H1 (cell line): ENCODE measurements around the gene ARHGAP32. TPM values are rescaled to one million over a fixed set of nuclear protein-coding genes. Genes with fewer than 3 reads are reported as not detected.

Experiments
- CTCF ChIA-PET: fragments of 300-600 bp; sonication (Branson Sonifier 250); formaldehyde crosslinking; loops from one replicate; lab custom pipeline; 2021; ENCODE audit not compliant: partially characterized antibody; lab: Charles Lee
- POLR2A ChIA-PET: fragments of 300-600 bp; sonication (Branson Sonifier 250); formaldehyde crosslinking; loops from one replicate; lab custom pipeline; 2021; ENCODE audit warnings: inconsistent platforms; ENCODE audit not compliant: partially characterized antibody; lab: Charles Lee
- DNase-seq, 2 experiments: peaks; one replicate each; pipeline versions ENCODE4 v3.0.0 to v3.0.0-alpha.2; 2010 to 2022; ENCODE audit warnings: low spot score in 2 of 2, low read depth in 1 of 2, mixed read lengths in 1 of 2
- FAIRE-seq: peaks from 2 replicates; lab custom pipeline; 2011; peaks lifted over from hg19 to GRCh38; lab: Jason Lieb, UNC
- H2AFZ ChIP-seq: 2 replicates; pipeline ENCODE4 v1.8.1; 2012; ENCODE audit warnings: low read length, inconsistent platforms
- H2AK5ac ChIP-seq: 2 replicates; pipeline ENCODE4 v1.6.1; 2013; ENCODE audit warnings: low read depth, low read length
- H2BK120ac ChIP-seq: replicated peaks from 2 replicates; pipeline ENCODE3; 2013; ENCODE audit warnings: low read depth, low read length, inconsistent platforms
- H2BK12ac ChIP-seq: 2 replicates; pipeline ENCODE4 v1.6.1; 2013; ENCODE audit warnings: low read depth, low read length
- H2BK15ac ChIP-seq: 2 replicates; pipeline ENCODE4 v1.6.1; 2013; ENCODE audit warnings: low read length
- H2BK20ac ChIP-seq: 2 replicates; pipeline ENCODE4 v1.6.1; 2013; ENCODE audit warnings: low read length
- H2BK5ac ChIP-seq: 2 replicates; pipeline ENCODE4 v1.6.1; 2013; ENCODE audit warnings: low read depth, low read length
- H3K14ac ChIP-seq: 2 replicates; pipeline ENCODE4 v1.6.1; 2013; ENCODE audit warnings: inconsistent platforms; ENCODE audit not compliant: insufficient read length
- H3K18ac ChIP-seq: 2 replicates; pipeline ENCODE4 v1.6.1; 2013; ENCODE audit warnings: low read length; ENCODE audit errors: extremely low read depth
- H3K23ac ChIP-seq: 2 replicates; pipeline ENCODE4 v1.6.1; 2013; ENCODE audit warnings: inconsistent platforms; ENCODE audit not compliant: insufficient read length
- H3K23me2 ChIP-seq: 2 replicates; pipeline ENCODE4 v1.6.1; 2013; ENCODE audit warnings: low read depth, low read length
- H3K27ac ChIP-seq: 2 replicates; pipeline ENCODE4 v1.6.1; 2011; ENCODE audit warnings: low read depth, low read length, inconsistent platforms
- H3K27me3 ChIP-seq, 4 experiments: replicated peaks in 1 of 4; 1 replicate in 1 of 4; 2 replicates in 3 of 4; pipeline versions ENCODE4 v1.6.1 to v1.8.1; 2011 to 2013; ENCODE audit warnings: low read length in 3 of 4, mild to moderate bottlenecking in 3 of 4, inconsistent platforms in 2 of 4, mixed read lengths in 2 of 4, moderate library complexity in 1 of 4; ENCODE audit not compliant: control insufficient read depth in 3 of 4, insufficient read depth in 3 of 4; ENCODE audit errors: extremely low read depth in 1 of 4
- H3K36me3 ChIP-seq, 4 experiments: 2 replicates each; pipeline versions ENCODE4 v1.6.1 to v1.8.1; 2011 to 2013; ENCODE audit warnings: mild to moderate bottlenecking in 4 of 4, low read length in 3 of 4, moderate library complexity in 2 of 4, control low read depth in 1 of 4, inconsistent platforms in 1 of 4; ENCODE audit not compliant: insufficient read depth in 4 of 4, control insufficient read depth in 2 of 4
- H3K4ac ChIP-seq: replicated peaks from 2 replicates; pipeline ENCODE3; 2013; ENCODE audit warnings: low read length, low read depth, mixed read lengths, inconsistent platforms; ENCODE audit not compliant: insufficient read length
- H3K4me1 ChIP-seq, 4 experiments: replicated peaks in 1 of 4; 1 replicate in 1 of 4; 2 replicates in 3 of 4; pipeline versions ENCODE4 v1.6.1 to v1.8.1; 2011 to 2013; ENCODE audit warnings: low read length in 3 of 4, inconsistent platforms in 2 of 4, mixed read lengths in 1 of 4; ENCODE audit not compliant: insufficient read depth in 4 of 4, control insufficient read depth in 3 of 4
- H3K4me2 ChIP-seq, 2 experiments: 2 replicates each; pipeline versions ENCODE4 v1.6.1 to v1.8.1; 2011 to 2013; ENCODE audit warnings: low read depth in 2 of 2, low read length in 2 of 2, control low read depth in 1 of 2, inconsistent platforms in 1 of 2, mild to moderate bottlenecking in 1 of 2; ENCODE audit not compliant: insufficient read depth in 1 of 2
- H3K4me3 ChIP-seq, 4 experiments: fragments of 200-600, 300-600 bp in 1 of 4; sonication (generic), shearing (Covaris generic), sonication (Bioruptor Twin) in 1 of 4; 2 replicates each; pipeline versions ENCODE4 v1.5.1 to v1.8.1; 2011 to 2016; ENCODE audit warnings: low read length in 4 of 4, low read depth in 3 of 4, control low read depth in 2 of 4, inconsistent platforms in 2 of 4, mild to moderate bottlenecking in 2 of 4, mixed read lengths in 1 of 4, moderate library complexity in 1 of 4; ENCODE audit not compliant: insufficient read depth in 2 of 4; ENCODE audit errors: extremely low read depth in 1 of 4
- H3K56ac ChIP-seq: replicated peaks from 2 replicates; pipeline ENCODE3; 2013; ENCODE audit warnings: low read depth, mild to moderate bottlenecking, mixed read lengths, low read length, inconsistent platforms; ENCODE audit not compliant: insufficient read length
- H3K79me1 ChIP-seq: 2 replicates; pipeline ENCODE4 v1.6.1; 2013; ENCODE audit warnings: low read depth, low read length, control low read depth
- H3K79me2 ChIP-seq, 2 experiments: 2 replicates each; pipeline versions ENCODE4 v1.6.1 to v1.8.1; 2012 to 2013; ENCODE audit warnings: low read length in 2 of 2, mild to moderate bottlenecking in 2 of 2, inconsistent platforms in 1 of 2; ENCODE audit not compliant: insufficient read depth in 2 of 2, control insufficient read depth in 1 of 2
- H3K9ac ChIP-seq, 4 experiments: replicated peaks in 1 of 4; 1 replicate in 1 of 4; 2 replicates in 3 of 4; pipeline versions ENCODE4 v1.6.1 to v1.8.1; 2011 to 2013; ENCODE audit warnings: low read depth in 3 of 4, low read length in 3 of 4, control low read depth in 2 of 4, mild to moderate bottlenecking in 2 of 4, moderate library complexity in 2 of 4, inconsistent platforms in 1 of 4; ENCODE audit errors: extremely low read depth in 1 of 4
- H3K9me3 ChIP-seq, 2 experiments: 2 replicates each; pipeline versions ENCODE4 v1.6.1 to v1.8.1; 2012 to 2013; ENCODE audit warnings: mild to moderate bottlenecking in 2 of 2, moderate library complexity in 2 of 2, control low read depth in 1 of 2, inconsistent platforms in 1 of 2, low read depth in 1 of 2, low read length in 1 of 2, mixed read lengths in 1 of 2; ENCODE audit not compliant: insufficient read depth in 2 of 2
- H4K20me1 ChIP-seq, 2 experiments: replicated peaks in 1 of 2; 2 replicates each; pipeline versions ENCODE3 to v1.8.1; 2011 to 2013; ENCODE audit warnings: inconsistent platforms in 2 of 2, low read length in 2 of 2, mild to moderate bottlenecking in 1 of 2; ENCODE audit not compliant: insufficient read depth in 2 of 2, control insufficient read depth in 1 of 2
- H4K5ac ChIP-seq: 2 replicates; pipeline ENCODE4 v1.6.1; 2013; ENCODE audit warnings: low read length, low read depth, mixed read lengths, inconsistent platforms; ENCODE audit not compliant: insufficient read length
- H4K8ac ChIP-seq: 2 replicates; pipeline ENCODE4 v1.8.0; 2013; ENCODE audit warnings: mild to moderate bottlenecking, moderate library complexity, low read length, inconsistent platforms; ENCODE audit not compliant: insufficient read depth; ENCODE audit errors: extremely low read depth
- H4K91ac ChIP-seq: replicated peaks from 2 replicates; pipeline ENCODE3; 2013; ENCODE audit warnings: low read length, mixed read lengths, inconsistent platforms; ENCODE audit not compliant: insufficient read length
- CBX5 ChIP-seq: fragments of 300-800, 300-1000 bp; sonication (generic); IDR thresholded peaks from 2 replicates; pipeline ENCODE4 v1.7.1; 2016; ENCODE audit warnings: antibody characterized with exemption, low read length, low read depth
- CBX8 ChIP-seq: fragments of 300-800, 300-1000 bp; sonication (generic); IDR thresholded peaks from 2 replicates; pipeline ENCODE4 v1.7.1; 2016; ENCODE audit warnings: low read depth, low read length, borderline replicate concordance
- GTF2F1 ChIP-seq: IDR thresholded peaks from 2 replicates; pipeline ENCODE4 v1.6.1; 2012; ENCODE audit warnings: low read depth, low read length, improper control_type of control experiment, borderline replicate concordance
- RBBP5 ChIP-seq: IDR thresholded peaks from 2 replicates; pipeline ENCODE4 v1.7.1; 2012; ENCODE audit warnings: low read depth, mild to moderate bottlenecking, inconsistent platforms, low read length, moderate library complexity, borderline replicate concordance
- RXRA ChIP-seq: IDR thresholded peaks from 2 replicates; pipeline ENCODE4 v1.6.1; 2011; ENCODE audit warnings: low read depth, mild to moderate bottlenecking, low read length, moderate library complexity; ENCODE audit not compliant: insufficient read depth
- SP1 ChIP-seq: IDR thresholded peaks from 2 replicates; pipeline ENCODE4 v1.6.1; 2011; ENCODE audit warnings: low read depth, low read length
- SRF ChIP-seq: IDR thresholded peaks from 2 replicates; pipeline ENCODE4 v1.6.1; 2011; ENCODE audit warnings: mild to moderate bottlenecking, low read depth, low read length, moderate library complexity
- WGBS, 2 experiments: shearing (Covaris generic) in 1 of 2; methylation state at CpG; one replicate each; pipeline versions ENCODE4 v1.1.6 to v1.1.7; 2013 to 2015; ENCODE audit warnings: low lambda C conversion rate in 2 of 2, mixed read lengths in 2 of 2, inconsistent platforms in 1 of 2, low coverage in 1 of 2, missing lambda C conversion rate in 1 of 2; ENCODE audit not compliant: insufficient replicate concordance in 2 of 2, insufficient coverage in 1 of 2, insufficient read length in 1 of 2; ENCODE audit errors: extremely low coverage in 1 of 2, missing lambda C conversion rate in 1 of 2; 5-methylcytosine and 5-hydroxymethylcytosine counted together
- polyA plus RNA-seq, 7 experiments: library from polyadenylated mRNA; depleted of rRNA in 3 of 7; stranded (reverse) in 5 of 7; unstranded in 2 of 7; fragments of >200 nt in 5 of 7; fragments of 200-250 nt in 2 of 7; gene quantifications; 1 replicate in 5 of 7; 2 replicates in 1 of 7; 4 replicates in 1 of 7; pipeline versions ENCODE4 v1.2.1 to v1.2.3, GENCODE V29; 2011 to 2013; ENCODE audit warnings: missing spikeins in 2 of 7, mixed read lengths in 2 of 7
- total RNA-seq: library from RNA; stranded (reverse); fragmentation: NEBNext Ultra II Directional; extraction: Animal tissue kit (Norgen Biotek cat#: 25700); gene quantifications from 2 replicates; pipeline ENCODE4 v1.2.1, GENCODE V29; 2021
- TF ChIP-seq, protein P1 (sequence below), 3 experiments: IDR thresholded peaks; 1 replicate in 2 of 3; 2 replicates in 1 of 3; pipeline versions ENCODE4 v1.5.1 to v1.6.1; 2011; ENCODE audit warnings: low read length in 3 of 3, mild to moderate bottlenecking in 3 of 3, inconsistent platforms in 2 of 3, low read depth in 1 of 3, moderate library complexity in 1 of 3; ENCODE audit not compliant: insufficient read depth in 1 of 3; ENCODE audit errors: control extremely low read depth in 1 of 3

Gene ARHGAP32
- total and polyA plus RNA-seq, 2 of the 8 experiments (the other 6 are each of a cell fraction or from before 2014, with no cell fraction given), result 13.7 to 30.0 TPM

DNA sequence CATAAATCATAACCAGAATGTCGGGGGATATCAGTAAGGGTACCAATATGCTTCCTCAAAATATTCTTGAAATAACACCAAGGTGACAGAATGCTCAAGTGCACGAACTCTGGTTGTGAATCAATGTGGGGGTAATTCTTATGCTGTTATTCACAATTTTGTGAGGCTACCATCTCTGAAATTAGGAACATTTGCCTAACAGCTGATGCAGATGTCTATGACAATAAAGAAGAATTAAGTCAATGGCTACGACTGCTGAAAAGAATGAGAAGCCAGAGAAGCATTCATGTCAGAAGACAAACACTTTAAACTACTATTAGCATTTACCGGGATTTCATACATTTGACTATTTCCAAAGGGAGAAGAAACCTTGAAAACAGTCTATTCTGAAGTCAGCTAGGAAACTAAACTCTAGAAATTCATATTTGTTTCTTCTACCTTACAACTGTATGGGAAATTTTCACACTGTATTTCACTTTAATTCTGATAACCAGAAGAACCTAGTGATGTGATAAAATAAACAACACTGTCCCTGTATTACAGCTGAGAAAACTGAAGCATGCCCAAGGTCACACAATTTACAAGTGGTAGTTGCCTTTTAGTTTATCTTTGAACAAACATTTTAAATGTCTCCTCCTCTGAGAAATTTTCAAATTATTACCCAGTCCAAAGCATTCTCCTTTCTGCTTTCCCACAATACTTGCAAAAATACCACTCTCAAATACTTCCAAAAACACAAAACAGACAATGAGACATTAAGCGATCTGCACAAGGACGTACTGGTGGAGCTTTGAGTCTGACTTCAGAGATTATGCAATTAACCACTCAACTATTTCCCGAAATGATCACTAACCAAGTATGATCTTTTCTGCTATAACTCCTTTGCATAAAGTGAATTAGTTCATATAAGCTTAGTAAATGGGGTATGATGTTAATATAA is 18.0 kb upstream of the ARHGAP32 start:
- no peaks in the 10 kb centered on the region for H3K27me3 ChIP-seq
- TF ChIP-seq RBBP5, result no peak
- TF ChIP-seq GTF2F1, result no peak
- TF ChIP-seq CBX8, result no peak
- no peak for TF ChIP-seq RXRA
- TF ChIP-seq, protein P1, sequence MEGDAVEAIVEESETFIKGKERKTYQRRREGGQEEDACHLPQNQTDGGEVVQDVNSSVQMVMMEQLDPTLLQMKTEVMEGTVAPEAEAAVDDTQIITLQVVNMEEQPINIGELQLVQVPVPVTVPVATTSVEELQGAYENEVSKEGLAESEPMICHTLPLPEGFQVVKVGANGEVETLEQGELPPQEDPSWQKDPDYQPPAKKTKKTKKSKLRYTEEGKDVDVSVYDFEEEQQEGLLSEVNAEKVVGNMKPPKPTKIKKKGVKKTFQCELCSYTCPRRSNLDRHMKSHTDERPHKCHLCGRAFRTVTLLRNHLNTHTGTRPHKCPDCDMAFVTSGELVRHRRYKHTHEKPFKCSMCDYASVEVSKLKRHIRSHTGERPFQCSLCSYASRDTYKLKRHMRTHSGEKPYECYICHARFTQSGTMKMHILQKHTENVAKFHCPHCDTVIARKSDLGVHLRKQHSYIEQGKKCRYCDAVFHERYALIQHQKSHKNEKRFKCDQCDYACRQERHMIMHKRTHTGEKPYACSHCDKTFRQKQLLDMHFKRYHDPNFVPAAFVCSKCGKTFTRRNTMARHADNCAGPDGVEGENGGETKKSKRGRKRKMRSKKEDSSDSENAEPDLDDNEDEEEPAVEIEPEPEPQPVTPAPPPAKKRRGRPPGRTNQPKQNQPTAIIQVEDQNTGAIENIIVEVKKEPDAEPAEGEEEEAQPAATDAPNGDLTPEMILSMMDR (IDR thresholded peaks at IDR 0.05; ENCODE audit: control extremely low read depth in 1 of 3, insufficient read depth in 1 of 3, low read depth in 1 of 3, low read length in 3 of 3), result no peak
- no peak for TF ChIP-seq CBX5
- TF ChIP-seq SP1, result no peak
- no peak for TF ChIP-seq SRF

More for the DNA sequence above, 18.0 kb upstream of the ARHGAP32 start:
- no peak for DNase-seq
- Histone ChIP-seq H3K4ac (no peak overlapping the region), H3K9me3 (no peaks in the 10 kb centered on the region), H3K27ac (no peak overlapping the region), H3K56ac (no peak overlapping the region), H4K8ac (no peak overlapping the region), H2AK5ac (no peak overlapping the region), H2BK5ac (no peak overlapping the region), H3K23me2 (no peaks in the 10 kb centered on the region), H2BK12ac (no peak overlapping the region), H3K18ac (no peak overlapping the region), H2BK15ac (no peak overlapping the region), H3K4me3 (peak overlapping the region in 1 of 4 experiments; percentile 21; a peak in 3 of 8 replicates), H3K79me2 (peaks cover 0 to 68% of the 10 kb centered on the region in 2 experiments; a peak in 3 of 4 replicates), H3K9ac (no peak overlapping the region), H3K14ac (no peak overlapping the region), H4K5ac (no peak overlapping the region), H3K79me1 (no peaks in the 10 kb centered on the region; the same call in 1 of the 2 replicates), H2AFZ (no peak overlapping the region), H4K20me1 (no peaks in the 10 kb centered on the region), H3K4me2 (peak overlapping the region; percentile 6 to 49; a peak in 3 of 4 replicates), H2BK20ac (no peak overlapping the region), H2BK120ac (no peak overlapping the region), H3K4me1 (peaks cover 5 to 32% (median 12%) of the 10 kb centered on the region in 4 experiments; a peak in 5 of 7 replicates), H3K36me3 (no peaks in the 10 kb centered on the region), H4K91ac (no peak overlapping the region), H3K23ac (no peak overlapping the region)
- FAIRE-seq, result no peak
- ChIA-PET CTCF (interaction anchor here (0.6 to 1.8 kb wide), 8 partner anchors 12 to 124 kb away, joined by 3 to 7 read pairs (median 4); no protein-coding TSS in a partner anchor), POLR2A (no interaction called here)
- 45% methylated on average over 7 of the region's 7 CpGs; no CpG with 5 or more reads in 1 of the 2 experiments for WGBS, 2 experiments
